SKM-1 (cell line): ENCODE data around the gene PLCH1.

Experiments used
- DNase-seq: peaks from one replicate; lab custom pipeline; 2025; ENCODE audit not compliant: unreplicated experiment; lab: John Stamatoyannopoulos, UW

Gene PLCH1

DNA sequence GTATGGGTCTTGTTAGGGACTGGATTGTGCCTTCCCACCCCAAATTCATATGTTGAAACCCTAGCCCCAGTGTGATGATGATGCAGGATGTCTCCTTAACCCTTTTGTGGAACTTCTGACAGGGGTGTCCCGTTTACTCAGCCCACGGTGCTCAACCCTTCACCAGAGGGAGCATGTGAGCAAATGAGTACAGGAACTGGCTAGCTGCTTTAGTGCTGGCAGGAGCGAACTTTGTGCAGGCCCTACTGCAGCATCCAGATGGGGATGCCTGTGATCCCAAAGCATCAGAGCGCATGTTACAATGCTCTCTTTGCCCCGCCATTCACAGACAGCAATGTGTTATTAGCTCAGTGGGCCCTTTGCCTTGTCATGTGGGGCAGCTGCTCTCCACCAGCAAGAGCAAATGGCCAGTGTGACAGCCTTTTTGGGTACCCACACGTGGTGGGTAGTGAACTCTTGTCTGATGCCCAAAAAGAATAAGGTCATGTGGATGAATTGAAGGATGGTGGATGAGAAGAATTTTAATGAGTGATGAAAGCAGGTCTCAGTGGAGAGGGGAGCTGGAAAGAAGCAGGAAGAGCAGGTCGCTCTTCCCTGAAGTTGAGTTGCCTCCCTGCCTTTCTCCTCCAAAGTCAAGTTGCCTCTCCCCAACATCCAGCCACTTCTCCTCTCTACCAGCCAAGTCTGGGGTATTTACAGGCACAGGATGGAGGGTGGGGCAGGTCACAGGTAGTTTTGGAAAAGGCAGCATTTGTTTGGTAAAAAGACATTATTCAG lies 388.1 kb downstream of the PLCH1 start:
- DNase-seq = no peak

DNA sequence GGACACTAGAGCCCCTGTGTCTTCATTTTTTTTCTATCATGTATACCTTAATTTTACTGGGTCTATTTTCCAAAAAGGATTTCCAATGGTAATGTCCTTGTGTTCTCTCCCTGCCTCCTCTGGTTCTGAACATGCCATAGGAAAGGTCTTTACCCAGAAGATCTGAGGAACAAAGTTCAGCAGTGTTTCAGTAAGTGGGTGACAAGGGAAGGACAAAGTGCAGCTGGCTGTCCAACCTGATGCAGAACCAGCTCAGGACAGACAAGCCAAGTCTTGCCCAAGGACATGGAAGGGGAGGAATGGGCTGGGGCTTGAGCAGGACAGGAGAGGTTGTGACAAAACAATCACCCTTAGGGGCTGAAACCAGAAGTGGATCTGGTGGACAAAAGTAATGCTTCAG lies 390.2 kb downstream of the PLCH1 start:
- DNase-seq = no peak

DNA sequence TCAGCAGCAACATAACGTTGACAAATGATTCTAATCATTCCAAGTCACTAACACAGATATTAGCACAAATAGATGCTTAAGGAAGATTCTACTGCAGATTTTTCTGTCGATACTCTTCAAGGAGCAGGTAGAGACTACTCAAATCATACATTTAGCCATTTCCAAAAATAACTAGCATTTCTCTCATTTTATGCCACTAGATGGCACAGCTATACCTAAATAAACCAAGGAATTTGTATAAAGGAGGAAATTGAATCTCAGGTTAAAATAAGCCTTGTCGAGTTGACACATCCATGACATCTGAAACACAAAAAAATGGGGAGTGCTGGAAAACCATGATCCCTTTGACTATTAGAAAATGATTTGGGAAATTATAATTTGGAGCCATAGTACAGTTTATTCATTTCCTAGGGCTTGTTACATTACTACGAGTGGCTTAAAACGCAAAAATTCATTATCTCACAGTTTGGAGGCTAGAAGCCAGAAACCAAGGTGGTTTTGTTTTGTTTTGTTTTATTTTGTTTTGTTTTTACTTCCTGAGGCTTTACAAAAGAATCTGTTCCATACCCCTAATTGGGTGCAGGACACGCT lies 391.9 kb downstream of the PLCH1 start:
- DNase-seq = peak; percentile 20

DNA sequence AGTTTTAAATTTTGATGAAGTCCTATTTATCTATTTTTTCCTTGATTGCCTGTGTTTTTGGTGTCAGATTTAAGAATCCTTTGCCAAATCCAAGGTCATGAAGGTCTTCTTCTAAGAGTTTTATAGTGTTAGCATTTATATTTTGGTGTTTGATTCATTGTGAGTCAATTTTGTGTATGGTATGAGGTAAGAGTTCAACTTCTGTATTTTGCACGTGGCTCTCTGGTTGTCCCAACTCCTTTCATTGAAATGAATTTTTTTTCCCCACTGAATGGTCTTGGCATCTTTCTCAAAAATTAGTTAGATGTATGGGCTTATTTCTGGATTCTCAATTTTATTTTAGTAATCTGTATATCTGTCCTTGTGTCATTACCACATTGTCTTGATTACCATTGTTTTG lies 394.3 kb downstream of the PLCH1 start:
- no peak for DNase-seq

DNA sequence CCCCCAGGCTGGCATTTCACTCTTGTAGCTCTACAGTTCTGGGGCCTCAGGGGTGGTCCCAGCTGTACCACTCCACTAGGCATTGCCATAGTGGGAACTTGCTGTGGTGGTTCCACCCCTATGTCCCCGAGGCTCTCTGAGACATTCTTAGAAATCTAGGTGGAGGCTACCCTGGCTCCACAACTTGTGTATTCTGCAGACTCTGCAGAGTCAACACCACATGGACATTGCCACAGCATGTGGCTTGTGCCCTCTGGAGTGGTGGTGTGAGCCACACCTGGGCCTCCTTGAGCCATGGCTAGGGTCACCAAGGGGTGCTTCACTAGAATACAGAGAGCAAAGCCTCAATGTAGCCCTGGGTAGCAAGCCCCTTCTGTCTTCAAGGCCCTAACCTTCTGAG lies 397.0 kb downstream of the PLCH1 start:
- DNase-seq = no peak

DNA sequence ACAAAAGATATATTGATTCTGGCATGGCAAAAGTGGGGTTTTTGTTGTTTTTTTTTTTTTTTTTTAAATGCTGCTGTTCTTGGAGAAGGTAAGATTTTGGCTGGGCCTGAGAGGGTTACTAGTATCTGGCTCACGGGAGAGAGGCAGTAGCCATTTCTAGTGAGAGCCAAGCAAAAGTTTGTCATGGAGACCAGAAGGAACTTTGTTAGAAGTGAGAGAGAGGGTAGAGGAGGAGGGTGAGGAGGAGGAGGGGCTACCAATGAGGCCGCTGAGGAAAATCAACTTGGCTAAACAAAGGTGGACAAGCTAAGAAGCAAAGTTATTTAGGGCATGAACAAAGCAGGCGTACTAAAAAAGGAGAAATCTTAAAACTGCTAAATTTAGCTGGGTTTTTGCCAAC lies 402.5 kb downstream of the PLCH1 start:
- no peak for DNase-seq

DNA sequence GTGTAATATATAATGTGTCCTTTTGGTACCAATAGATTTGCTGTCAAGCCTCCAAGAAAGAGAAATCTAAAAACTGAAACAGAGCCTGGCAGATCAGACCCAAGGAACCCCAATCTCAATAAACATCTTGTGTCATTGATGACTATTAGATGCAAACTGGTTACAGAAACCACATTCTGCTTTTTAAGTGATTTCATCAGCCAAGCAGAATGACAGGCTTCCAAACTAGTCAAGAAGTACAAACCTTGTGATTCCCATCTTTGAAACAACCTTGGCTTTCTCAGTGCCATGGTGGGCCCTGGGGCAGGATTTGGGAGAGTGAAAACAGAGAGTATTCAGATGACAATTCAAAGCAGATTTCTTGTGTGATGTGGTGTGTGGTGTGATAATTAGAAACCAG lies 405.8 kb downstream of the PLCH1 start:
- DNase-seq = no peak

DNA sequence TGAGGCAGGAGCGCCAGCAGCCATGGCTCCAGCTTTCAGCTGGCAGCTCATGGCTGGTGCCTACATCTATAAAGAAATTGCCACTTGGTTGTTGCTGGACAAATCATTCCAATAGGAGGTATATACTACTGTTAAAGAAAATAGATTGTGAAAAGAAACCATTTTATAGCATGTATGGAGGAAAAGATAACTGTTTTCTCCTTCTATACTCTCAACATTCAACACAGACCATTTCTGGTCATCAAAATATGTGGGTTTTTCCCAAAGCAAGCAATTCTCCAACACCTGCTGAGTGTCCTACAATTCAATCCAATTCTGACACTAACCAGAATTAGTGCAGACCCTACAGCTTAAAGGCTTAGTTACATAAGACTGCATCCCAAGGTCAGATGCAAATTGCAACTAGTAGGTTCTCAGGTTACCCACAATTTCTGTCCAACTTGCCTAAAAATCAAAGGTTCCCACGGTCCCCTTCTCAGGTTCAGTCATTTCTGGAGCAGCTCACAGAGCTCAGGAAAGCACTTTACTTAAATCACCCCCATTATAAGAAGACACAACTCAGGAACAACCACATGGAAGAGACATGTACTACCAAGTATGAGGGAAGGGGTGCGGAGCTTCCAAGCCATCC lies 409.0 kb downstream of the PLCH1 start:
- no peak for DNase-seq

DNA sequence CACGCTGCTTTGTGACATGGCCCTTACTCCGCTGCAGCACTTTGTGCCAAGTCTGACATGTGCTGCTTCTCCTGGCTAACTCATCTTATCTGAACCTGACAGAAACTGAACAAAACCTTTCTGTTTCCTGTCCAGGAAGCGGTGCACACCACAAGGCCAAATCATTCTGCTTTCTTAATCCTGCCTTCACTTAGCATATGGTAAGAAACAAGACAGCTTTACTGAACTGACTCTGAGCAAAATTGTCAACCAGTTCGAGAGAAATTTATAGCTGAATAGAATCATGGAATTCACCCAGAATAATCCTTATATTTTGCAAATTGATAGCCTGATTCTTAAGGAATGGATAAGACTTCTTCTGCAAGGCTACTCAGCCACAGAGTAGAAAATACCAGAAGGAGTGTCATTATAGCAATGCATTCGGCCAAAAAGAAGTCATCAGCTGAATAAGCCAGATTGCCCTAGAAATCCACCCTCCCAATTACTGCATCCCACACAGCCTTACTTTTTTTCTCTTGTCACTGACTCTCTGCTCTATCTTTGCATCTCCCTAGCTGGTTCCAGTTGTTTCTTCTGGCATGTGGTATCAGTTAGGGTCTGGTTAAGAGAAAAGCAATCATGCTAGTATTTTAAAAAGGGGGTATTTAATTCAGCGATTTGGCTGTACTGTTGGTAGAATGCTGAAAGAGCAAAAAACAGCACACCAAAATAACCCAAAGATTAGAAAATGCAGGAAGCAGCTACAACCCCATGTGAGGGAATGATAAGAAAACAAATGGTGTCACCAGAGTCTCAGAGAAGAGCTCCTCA lies 409.8 kb downstream of the PLCH1 start:
- DNase-seq = peak; percentile 72

DNA sequence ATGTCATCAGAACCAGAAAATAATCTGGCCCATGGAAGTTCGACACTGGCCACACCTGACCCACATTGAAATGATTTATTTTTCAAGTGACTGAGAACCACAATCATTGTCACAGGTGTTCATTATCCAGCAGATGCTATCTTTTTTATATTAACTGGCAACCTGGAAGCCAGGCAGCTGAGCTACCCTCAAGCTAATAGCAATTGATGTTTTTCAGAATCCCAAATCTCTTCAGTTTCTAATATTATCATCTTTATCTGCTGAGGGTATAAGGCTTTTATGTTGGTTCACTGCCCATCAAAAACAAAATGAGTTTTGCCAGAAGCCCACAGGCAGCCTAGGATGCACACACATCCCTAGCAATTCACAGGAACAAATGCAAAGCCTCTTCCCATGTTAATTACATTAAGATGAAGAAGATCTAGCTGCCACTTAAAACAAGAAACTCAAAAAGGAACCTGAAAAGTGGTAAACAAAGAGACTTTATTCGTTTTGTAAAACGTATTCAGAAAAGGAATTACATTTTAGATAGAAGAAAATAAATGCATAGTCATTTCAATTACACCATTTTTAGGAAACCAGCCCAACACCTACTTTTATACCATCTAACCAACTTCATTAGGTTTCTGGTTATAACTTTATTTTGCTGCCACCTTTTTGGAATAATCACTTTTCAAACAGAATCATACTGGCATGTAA lies 410.5 kb downstream of the PLCH1 start:
- DNase-seq = no peak

DNA sequence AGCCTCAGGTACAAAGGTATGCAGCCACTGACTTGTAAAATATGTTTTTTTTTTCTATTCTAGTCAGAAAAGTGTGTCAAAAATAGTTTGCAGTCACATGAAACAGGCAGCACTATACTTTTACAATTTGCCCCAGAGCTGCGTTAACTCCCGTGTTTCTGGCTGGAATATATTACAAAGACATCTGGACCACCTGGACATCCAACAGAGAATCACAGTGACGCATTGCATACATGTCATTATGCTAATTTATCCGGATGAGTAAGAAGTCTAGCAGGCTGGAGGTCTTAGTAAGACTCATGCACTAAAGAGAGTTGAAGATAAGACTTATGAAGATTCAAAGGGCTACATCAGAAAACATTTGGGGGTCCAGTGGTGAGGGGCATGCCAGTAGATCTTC lies 412.2 kb downstream of the PLCH1 start:
- DNase-seq = no peak

DNA sequence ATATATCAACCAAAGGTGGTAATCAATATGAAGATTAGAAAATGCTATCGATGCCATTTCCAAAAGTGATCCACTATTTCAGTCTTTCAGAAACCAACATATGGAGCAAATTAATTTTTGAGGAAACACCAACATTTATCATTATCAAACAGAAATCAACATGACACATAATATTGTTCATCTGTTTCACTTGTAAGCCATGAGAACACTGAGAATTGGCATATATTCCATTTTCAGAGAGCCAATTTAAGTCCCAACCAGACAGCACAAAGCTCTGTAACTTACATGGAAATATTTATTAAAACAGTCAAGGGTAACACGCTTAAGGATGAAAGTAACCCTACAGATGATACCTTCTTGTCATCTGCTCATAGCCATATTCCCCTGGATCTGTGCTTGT lies 413.8 kb downstream of the PLCH1 start:
- DNase-seq = no peak

DNA sequence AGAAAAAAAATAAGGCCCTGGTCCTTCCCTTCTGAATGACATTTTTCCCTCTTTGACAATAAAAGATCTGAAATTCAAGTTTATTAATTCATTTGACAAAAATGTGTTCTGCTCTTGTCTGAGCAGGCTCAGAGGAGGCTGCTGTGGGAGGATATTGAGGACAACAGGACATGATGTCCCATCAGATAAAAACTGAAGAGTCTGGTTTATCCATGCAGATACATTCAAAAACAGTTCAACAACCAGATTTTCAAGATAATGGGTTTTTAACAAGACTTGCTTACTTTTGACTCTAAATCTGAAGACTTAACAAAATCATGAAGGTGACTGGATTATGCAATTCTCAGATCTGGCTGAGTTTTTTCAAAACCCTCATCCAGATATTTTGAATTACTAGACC lies 414.5 kb downstream of the PLCH1 start:
- no peak for DNase-seq

DNA sequence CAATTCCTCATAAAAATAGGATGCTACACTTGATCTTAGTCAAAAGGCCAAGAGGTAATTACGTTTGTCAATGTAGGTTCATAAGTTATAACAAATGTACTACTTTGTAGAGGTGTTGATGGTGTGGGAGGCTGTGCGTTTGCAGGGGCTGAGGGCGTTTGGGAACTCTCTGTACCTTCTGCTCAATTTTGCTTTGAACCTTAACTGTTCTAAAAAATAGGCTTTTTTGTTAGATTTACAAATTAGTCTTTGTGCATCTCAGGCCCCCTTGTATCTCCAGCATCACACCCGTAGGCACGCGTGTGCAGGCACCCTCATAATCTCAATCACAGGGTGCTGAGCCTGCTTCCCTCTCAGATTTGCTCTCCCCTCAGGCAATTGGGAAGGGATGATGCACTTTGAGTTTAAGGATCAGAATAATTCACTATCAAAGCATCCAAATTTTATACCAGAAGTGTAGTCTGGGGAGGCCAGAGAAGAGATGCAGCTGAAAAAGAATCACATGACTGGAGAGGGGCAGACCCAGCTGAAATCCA lies 415.3 kb downstream of the PLCH1 start:
- DNase-seq = no peak

DNA sequence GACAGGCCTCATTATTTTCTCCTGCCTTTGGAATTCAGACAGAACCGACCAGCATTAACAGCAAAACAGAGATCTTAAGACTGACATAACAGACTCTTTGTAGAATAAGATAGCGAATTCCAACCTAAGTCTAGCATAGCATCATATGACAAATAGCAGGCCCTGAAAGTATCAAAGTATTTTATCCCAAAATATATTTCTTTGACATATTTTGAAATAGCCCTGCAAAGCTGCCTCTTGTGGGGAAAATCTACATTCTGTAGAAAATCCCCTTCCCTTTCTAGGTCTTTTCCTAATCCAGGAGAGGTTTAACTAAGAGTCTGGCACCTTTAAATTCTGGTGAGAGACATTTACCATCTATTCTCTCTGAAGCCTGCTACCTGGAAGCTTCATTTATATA lies 417.0 kb downstream of the PLCH1 start:
- no peak for DNase-seq

DNA sequence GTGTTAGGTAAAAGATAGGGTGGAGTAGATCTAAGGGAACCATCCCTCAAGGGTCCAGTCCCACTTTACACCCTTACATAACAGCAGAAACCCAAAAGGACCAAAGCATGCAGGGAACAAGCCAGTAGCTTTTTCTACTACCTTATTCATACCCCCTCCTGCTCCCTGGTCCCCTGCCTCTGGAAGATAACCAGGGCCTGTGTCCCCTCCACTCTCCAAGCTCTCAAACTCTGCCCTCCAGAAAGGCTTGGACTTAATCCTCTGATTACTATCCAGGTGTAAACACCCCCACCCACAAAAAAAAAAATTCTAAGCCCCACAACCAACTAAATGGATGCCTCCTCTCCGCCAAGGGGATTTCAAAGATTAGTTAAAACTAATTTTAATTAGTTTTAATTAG lies 417.4 kb downstream of the PLCH1 start:
- no peak for DNase-seq

DNA sequence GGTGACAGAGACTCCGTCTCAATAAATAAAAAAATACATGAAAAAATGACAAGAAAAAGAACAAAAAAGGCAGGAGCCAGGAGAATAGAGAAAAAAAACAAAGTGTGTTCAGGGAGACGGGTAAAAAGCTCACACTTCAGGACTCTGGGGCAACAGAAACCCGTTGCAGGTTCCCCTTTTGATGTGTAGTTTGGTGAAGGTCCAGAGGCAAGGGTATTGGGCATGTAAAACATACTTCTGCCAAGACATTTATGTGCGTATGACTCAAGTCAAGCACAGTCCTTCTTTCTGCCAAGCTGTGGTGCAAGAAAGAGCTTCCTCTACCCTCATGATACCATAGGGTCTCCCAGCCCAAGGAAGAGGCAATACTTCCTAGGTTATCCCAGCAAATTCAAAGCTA lies 418.0 kb downstream of the PLCH1 start:
- no peak for DNase-seq

DNA sequence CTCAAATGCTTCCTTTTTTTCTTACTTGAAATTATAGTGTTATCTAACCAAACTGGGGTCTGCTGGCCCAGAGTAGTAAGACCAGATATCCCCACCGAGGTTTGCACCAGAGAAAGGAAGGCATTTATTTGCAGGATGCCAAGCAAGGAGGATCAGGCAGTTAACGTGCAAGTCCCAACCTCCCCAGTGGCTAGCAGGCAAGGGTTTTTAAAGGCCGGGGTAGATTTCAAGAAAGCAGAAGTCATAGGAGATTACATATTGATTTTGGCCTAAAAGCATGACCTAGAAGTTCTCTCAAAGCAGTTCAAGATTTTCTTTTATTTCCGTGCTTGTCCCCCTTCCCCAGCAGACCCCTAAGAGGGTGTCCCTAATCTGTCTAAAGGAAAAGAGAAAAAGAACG lies 418.6 kb downstream of the PLCH1 start:
- peak; percentile 11 for DNase-seq
